ENCODE data around the gene BMP6.
"Not testable (repeated sequence)": the region's sequence is repeated elsewhere in the genome, so short reads cannot be mapped to it uniquely, and the experiment has no call there.

Gene BMP6

GRCh38 chr6:7805078-7805849 lies 79.4 kb downstream of the BMP6 start:
- H3K36me3 Mint-ChIP-seq = no peaks in the 10 kb centered on the region
- no peak overlapping the region for H3K4me3 Mint-ChIP-seq
- H3K27me3 Mint-ChIP-seq = peaks cover 6% of the 10 kb centered on the region
- no peak for DNase-seq
- CTCF ChIA-PET = no interaction called here
- no peaks in the 10 kb centered on the region for H3K9me3 Mint-ChIP-seq
- H3K4me1 Mint-ChIP-seq = no peaks in the 10 kb centered on the region
- H3K27ac Mint-ChIP-seq = no peak overlapping the region

GRCh38 chr6:7805850-7806214 lies 79.9 kb downstream of the BMP6 start:
- DNase-seq = no peak
- no peak overlapping the region for H3K27ac Mint-ChIP-seq
- no peaks in the 10 kb centered on the region for H3K36me3 Mint-ChIP-seq
- no peak overlapping the region for H3K4me3 Mint-ChIP-seq
- H3K27me3 Mint-ChIP-seq = peaks cover 6% of the 10 kb centered on the region
- no peaks in the 10 kb centered on the region for H3K9me3 Mint-ChIP-seq
- no peaks in the 10 kb centered on the region for H3K4me1 Mint-ChIP-seq
- CTCF ChIA-PET = no interaction called here

- CTCF ChIA-PET = no interaction called here
- no peak for DNase-seq
- Mint-ChIP-seq H3K27me3 (peaks cover 6% of the 10 kb centered on the region), H3K4me3 (no peak overlapping the region), H3K36me3 (no peaks in the 10 kb centered on the region), H3K9me3 (no peaks in the 10 kb centered on the region), H3K4me1 (no peaks in the 10 kb centered on the region), H3K27ac (no peak overlapping the region)
Measured at GRCh38 chr6:7806711-7807110, 80.8 kb downstream of the BMP6 start.

- Mint-ChIP-seq H3K4me3 (no peak overlapping the region), H3K27me3 (peaks cover 6% of the 10 kb centered on the region), H3K4me1 (no peaks in the 10 kb centered on the region), H3K9me3 (no peaks in the 10 kb centered on the region), H3K27ac (no peak overlapping the region), H3K36me3 (no peaks in the 10 kb centered on the region)
- no peak for DNase-seq
- CTCF ChIA-PET = no interaction called here
Measured at GRCh38 chr6:7809346-7809745, 83.4 kb downstream of the BMP6 start.

DNA sequence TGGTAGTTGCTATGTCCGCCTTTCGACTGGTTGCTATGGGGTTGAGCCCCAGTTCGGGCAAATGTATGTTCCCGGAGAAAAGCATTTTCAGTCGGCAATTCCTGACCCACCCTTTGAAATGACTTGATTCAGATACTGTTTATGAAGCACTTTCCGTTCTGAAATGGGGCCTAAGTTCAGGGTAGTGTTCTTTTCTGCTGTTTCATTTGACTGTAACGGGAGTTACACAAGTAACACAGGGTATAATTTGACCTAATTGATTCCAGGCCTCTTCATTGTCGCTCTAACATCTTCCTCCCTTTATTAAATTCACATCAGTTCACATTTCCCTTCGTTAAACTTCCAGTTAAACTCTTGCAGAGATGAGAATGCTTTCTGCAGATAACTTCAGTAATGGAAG lies 85.5 kb downstream of the BMP6 start:
- CTCF ChIA-PET = no interaction called here
- no peak for DNase-seq
- no peaks in the 10 kb centered on the region for H3K36me3 Mint-ChIP-seq

GRCh38 chr6:7812623-7813022 lies 86.7 kb downstream of the BMP6 start:
- H3K4me3 Mint-ChIP-seq = no peak overlapping the region
- CTCF ChIA-PET = no interaction called here
- H3K27ac Mint-ChIP-seq = no peak overlapping the region
- no peaks in the 10 kb centered on the region for H3K9me3 Mint-ChIP-seq
- DNase-seq = no peak
- no peaks in the 10 kb centered on the region for H3K4me1 Mint-ChIP-seq
- no peaks in the 10 kb centered on the region for H3K27me3 Mint-ChIP-seq
- no peaks in the 10 kb centered on the region for H3K36me3 Mint-ChIP-seq

More for the DNA sequence above, 85.5 kb downstream of the BMP6 start:
- Mint-ChIP-seq H3K9me3 (no peaks in the 10 kb centered on the region), H3K27ac (no peak overlapping the region), H3K27me3 (peaks cover 6% of the 10 kb centered on the region), H3K4me3 (no peak overlapping the region), H3K4me1 (no peaks in the 10 kb centered on the region)

GRCh38 chr6:7813193-7813592 lies 87.3 kb downstream of the BMP6 start:
- CTCF ChIA-PET = interaction anchor here (0.7 to 1.0 kb wide), 2 partner anchors 92 to 197 kb away, joined by 3 read pairs; no protein-coding TSS in a partner anchor
- Mint-ChIP-seq H3K36me3 (no peaks in the 10 kb centered on the region), H3K4me3 (no peak overlapping the region), H3K4me1 (no peaks in the 10 kb centered on the region), H3K27me3 (no peaks in the 10 kb centered on the region), H3K9me3 (no peaks in the 10 kb centered on the region), H3K27ac (no peak overlapping the region)
- DNase-seq = no peak

DNA sequence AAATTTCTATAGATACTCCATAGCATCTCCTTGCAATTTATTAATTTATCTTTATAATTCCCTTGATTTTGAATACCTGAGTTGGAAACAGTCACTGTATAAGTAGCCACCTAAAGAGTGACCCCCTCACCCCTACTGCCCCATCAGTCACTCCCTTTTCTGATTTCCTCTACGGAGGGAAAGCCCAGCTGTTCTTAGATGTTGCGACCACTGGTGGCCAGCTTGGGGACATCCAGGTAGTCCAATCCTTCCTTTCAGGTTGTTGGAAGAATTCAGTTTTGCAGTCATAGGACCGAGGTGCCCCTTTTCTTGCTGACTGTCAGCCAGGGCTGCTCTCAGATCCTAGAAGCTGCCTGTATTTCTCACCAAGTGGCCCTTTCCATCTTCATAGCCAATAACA lies 87.8 kb downstream of the BMP6 start:
- CTCF ChIA-PET = interaction anchor here (0.7 to 1.0 kb wide), 2 partner anchors 92 to 197 kb away, joined by 3 read pairs; no protein-coding TSS in a partner anchor
- no peak overlapping the region for H3K27ac Mint-ChIP-seq
- no peaks in the 10 kb centered on the region for H3K27me3 Mint-ChIP-seq

DNA sequence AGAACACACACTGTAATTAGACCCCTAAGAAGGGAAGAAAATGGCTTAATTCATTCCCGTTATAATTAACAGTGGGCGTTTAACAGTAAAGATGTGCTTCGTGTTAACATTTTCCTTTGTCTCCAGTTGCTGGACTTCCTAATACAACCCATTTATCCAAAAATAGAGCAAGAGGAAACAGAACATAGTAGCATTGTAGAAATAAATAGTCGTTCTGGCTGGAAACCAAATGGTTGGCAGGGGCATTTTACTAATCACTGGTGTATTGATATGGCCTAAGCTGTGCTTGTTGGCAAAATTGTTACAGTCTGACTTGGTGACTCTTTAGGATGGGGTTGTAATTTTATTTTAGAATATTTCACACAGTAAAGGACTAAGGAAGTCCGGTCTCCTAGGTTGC lies 89.8 kb downstream of the BMP6 start:
- H3K9me3 Mint-ChIP-seq = no peaks in the 10 kb centered on the region
- H3K4me1 Mint-ChIP-seq = no peaks in the 10 kb centered on the region
- no peak for DNase-seq
- H3K36me3 Mint-ChIP-seq = no peaks in the 10 kb centered on the region
- no peak overlapping the region for H3K4me3 Mint-ChIP-seq
- CTCF ChIA-PET = no interaction called here
- no peak overlapping the region for H3K27ac Mint-ChIP-seq
- H3K27me3 Mint-ChIP-seq = peaks cover 6% of the 10 kb centered on the region

More for the DNA sequence above, 87.8 kb downstream of the BMP6 start:
- H3K4me3 Mint-ChIP-seq = no peak overlapping the region
- DNase-seq = no peak
- H3K4me1 Mint-ChIP-seq = no peaks in the 10 kb centered on the region
- no peaks in the 10 kb centered on the region for H3K9me3 Mint-ChIP-seq
- no peaks in the 10 kb centered on the region for H3K36me3 Mint-ChIP-seq

DNA sequence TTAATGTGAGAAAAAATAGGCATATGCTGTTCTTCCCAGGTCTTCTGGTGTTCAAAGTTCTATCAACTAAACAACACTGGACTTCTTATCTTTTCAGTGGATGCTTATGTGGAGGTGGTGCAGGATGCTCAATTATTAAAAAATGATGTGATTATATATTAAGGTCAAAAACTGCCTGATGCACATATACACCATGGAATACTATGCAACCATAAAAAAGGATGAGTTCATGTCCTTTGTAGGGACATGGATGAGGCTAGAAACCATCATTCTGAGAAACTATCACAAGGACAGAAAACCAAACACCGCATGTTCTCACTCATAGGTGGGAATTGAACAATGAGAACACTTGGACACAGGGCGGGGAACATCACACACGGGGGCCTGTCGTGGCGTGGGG lies 91.3 kb downstream of the BMP6 start:
- H3K4me1 Mint-ChIP-seq, CTCF ChIA-PET, H3K36me3 Mint-ChIP-seq, H3K4me3 Mint-ChIP-seq, H3K27me3 Mint-ChIP-seq, DNase-seq, H3K9me3 Mint-ChIP-seq, H3K27ac Mint-ChIP-seq: not testable (repeated sequence)

GRCh38 chr6:7818257-7819214 lies 92.6 kb downstream of the BMP6 start:
- no peaks in the 10 kb centered on the region for H3K9me3 Mint-ChIP-seq
- CTCF ChIA-PET = no interaction called here
- DNase-seq = no peak
- H3K4me3 Mint-ChIP-seq = no peak overlapping the region
- H3K4me1 Mint-ChIP-seq = no peaks in the 10 kb centered on the region
- peaks cover 8% of the 10 kb centered on the region for H3K27me3 Mint-ChIP-seq
- no peak overlapping the region for H3K27ac Mint-ChIP-seq
- H3K36me3 Mint-ChIP-seq = no peaks in the 10 kb centered on the region

DNA sequence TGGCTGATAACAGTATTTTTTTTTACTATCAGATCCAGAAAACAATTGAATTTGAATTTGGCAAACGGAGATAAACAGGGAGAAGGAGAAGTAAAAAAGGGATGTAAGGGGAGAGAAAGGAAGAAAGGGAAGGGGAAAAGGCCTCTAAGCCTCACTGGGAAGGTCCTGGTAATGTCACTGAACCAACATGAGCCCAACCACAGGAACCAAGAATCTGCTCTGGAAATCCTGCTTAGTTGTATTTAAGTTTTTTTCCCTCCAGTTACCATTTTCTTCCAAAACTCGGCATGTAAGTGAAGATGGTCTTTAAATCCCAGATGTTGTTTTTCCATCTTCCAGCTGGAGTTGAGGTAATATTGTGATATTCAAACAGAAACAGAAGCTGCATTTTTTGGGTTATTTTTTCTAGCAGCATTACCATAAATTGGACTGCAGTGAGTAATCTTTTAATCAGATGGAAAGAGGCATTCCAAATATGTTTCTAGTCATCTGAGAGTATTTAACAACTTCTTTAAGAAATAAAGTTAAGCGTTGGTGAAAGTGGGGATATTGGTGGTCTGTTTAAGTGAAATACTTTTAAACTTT lies 93.6 kb downstream of the BMP6 start:
- H3K9me3 Mint-ChIP-seq = no peaks in the 10 kb centered on the region
- DNase-seq = no peak
- peaks cover 8% of the 10 kb centered on the region for H3K27me3 Mint-ChIP-seq
- no peaks in the 10 kb centered on the region for H3K36me3 Mint-ChIP-seq
- no peak overlapping the region for H3K27ac Mint-ChIP-seq
- H3K4me3 Mint-ChIP-seq = no peak overlapping the region
- H3K4me1 Mint-ChIP-seq = no peaks in the 10 kb centered on the region
- CTCF ChIA-PET = no interaction called here

DNA sequence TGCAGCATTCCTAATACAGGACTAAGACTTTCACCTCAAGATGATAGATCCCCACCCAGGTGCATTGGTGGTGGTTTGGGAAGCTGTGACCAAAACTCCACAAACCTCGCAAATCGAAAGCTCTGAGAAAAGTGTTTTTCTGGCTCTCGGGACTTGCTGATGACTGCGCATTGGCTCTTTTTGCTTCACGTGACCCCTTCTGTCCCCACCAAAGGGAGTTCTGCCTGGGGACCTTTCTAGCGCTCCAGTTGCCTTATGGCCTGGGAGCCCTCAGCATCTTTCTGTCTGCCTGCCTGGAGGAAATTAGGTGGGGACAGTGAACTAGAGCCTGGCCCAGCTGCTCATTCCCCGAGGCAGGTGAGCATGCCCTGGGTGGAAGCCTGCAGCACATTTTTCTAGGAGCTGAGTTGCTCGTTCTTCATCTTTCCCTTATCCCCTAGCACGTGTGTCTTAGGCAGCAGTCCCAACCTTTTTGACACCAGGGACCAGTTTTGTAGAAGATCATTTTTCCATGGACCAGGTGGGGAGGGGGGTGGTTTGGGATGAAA lies 94.5 kb downstream of the BMP6 start:
- CTCF ChIA-PET = no interaction called here
- H3K27ac Mint-ChIP-seq = no peak overlapping the region

GRCh38 chr6:7821426-7821825 lies 95.5 kb downstream of the BMP6 start:
- CTCF ChIA-PET = no interaction called here
- H3K4me3 Mint-ChIP-seq = no peak overlapping the region
- H3K27me3 Mint-ChIP-seq = peaks cover 8% of the 10 kb centered on the region
- no peaks in the 10 kb centered on the region for H3K4me1 Mint-ChIP-seq
- DNase-seq = no peak
- H3K9me3 Mint-ChIP-seq = no peaks in the 10 kb centered on the region
- no peaks in the 10 kb centered on the region for H3K36me3 Mint-ChIP-seq
- H3K27ac Mint-ChIP-seq = no peak overlapping the region

More for the DNA sequence above, 94.5 kb downstream of the BMP6 start:
- Mint-ChIP-seq H3K4me3 (no peak overlapping the region), H3K27me3 (peaks cover 8% of the 10 kb centered on the region), H3K36me3 (no peaks in the 10 kb centered on the region), H3K4me1 (no peaks in the 10 kb centered on the region), H3K9me3 (no peaks in the 10 kb centered on the region)
- DNase-seq = no peak
